ENCODE results near the gene DHRS9.

DHRS9 gene

GRCh38 chr2:169093535-169093934, 24.2 kb downstream of the DHRS9 start:
- DNase-seq (ENCODE audit: low read depth in 2 of 3, low spot score in 1 of 3): no peak

- DNase-seq (ENCODE audit: low read depth in 2 of 3, low spot score in 1 of 3): no peak
Observed at GRCh38 chr2:169094676-169095075, 25.3 kb downstream of the DHRS9 start.

- DNase-seq (ENCODE audit: low read depth in 2 of 3, low spot score in 1 of 3): peak in 1 of 3 donors; percentile 19
Observed at GRCh38 chr2:169095621-169096105, 26.3 kb downstream of the DHRS9 start.

DNA sequence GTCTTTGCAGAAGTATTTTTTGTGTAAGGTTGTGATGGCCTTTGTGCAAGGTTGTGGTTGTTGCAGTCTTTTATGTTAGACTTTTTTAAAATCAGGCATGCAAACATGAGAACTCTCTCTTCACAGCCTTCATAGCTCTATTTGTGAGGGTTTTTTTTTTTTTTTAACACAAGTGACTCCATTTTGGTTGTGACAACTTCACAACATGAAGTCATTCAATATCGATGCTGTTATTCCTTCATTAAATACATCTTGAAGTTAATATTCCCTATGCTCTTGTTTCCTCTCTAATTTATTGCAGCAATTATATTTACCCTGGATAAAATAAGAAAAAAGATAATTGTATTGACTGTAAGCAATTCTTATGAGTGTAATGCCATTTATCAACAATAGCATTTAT, 35.5 kb downstream of the DHRS9 start:
- DNase-seq (ENCODE audit: low read depth in 2 of 3, low spot score in 1 of 3): no peak

DNA sequence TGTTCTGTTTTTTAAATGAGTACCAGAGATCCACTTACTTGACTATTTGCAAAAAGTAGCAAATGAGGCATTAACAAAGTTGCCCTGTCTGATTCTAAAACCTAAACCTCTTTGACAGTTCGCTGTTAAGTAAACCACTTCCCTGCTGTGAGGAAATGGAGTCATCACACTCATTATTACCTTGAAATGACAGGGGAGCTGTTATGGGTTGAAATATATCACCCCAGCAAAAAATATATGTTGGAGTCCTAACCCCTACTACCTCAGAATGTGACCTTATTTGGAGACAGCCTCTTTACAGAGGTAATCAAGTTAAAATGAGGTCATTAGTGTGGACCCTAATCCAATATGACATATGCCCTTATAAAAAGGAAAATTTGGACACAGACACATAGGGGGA, 36.1 kb downstream of the DHRS9 start:
- DNase-seq (ENCODE audit: low read depth in 2 of 3, low spot score in 1 of 3): no peak

GRCh38 chr2:169106134-169106533, 36.8 kb downstream of the DHRS9 start:
- DNase-seq (ENCODE audit: low read depth in 2 of 3, low spot score in 1 of 3): no peak

DNA sequence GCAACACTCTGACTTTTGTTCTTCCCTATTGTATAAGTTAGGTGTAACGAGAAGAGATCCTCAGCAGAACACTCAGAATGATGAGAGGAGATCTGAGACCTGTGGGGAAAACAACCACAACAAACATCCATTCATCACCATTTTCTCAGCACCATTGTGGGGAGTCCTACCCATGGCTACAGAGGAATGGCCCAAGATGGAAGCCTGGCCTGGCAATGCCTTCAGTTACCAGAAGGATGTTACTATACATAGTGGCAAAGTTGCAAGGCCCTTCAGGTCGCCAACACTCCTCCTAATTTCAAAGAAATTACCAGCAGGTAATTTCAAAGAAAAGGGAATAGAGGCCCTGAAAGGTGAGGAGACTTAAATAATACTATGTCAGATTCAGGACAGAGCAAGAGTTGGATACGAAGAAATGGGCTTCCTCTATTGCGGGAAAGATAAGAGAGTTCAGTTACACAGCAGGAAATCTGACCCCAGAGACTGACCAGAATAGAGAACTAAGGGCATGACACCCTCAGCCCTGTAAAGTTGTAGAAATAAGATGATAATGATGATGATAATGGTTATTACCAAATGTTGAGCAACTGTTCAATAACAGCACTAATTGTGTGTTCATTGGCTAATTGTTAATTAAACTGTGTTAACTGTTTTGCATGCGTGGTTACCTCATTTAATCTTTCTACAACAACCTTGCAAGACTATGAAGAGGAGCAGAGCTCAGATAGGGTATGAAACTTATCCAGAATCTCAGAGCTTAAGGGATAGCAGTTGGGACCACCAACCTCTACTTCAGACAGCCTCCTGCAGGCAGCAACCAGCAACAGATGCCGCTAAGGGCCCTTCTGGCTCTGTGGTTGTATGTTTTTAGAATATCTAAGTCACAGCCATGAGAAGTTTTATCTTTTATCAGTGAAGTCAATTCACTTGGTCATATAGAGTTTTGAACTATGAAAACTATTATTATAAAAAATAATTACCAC, 37.5 kb downstream of the DHRS9 start:
- no peak for DNase-seq (ENCODE audit: low read depth in 2 of 3, low spot score in 1 of 3)

DNA sequence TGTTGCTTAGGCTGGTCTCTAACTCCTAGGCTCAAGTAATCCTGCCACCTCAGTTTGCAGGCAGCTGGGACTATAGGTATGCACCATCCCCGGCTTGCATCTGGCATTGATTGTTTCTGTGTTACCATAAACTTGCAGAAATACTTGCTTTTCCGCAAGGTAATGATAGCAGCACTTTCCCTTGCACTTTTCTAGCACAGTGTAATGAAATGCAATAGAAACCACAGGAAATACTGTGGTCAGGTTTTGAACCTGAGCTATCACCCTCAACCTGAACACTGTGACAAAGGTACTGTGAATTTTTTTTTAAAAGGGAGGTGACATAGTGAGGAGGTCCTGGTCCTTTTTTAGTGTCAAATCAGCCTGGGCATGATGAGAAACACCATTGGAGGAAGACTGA, 38.3 kb downstream of the DHRS9 start:
- DNase-seq (ENCODE audit: low read depth in 2 of 3, low spot score in 1 of 3): no peak

DNA sequence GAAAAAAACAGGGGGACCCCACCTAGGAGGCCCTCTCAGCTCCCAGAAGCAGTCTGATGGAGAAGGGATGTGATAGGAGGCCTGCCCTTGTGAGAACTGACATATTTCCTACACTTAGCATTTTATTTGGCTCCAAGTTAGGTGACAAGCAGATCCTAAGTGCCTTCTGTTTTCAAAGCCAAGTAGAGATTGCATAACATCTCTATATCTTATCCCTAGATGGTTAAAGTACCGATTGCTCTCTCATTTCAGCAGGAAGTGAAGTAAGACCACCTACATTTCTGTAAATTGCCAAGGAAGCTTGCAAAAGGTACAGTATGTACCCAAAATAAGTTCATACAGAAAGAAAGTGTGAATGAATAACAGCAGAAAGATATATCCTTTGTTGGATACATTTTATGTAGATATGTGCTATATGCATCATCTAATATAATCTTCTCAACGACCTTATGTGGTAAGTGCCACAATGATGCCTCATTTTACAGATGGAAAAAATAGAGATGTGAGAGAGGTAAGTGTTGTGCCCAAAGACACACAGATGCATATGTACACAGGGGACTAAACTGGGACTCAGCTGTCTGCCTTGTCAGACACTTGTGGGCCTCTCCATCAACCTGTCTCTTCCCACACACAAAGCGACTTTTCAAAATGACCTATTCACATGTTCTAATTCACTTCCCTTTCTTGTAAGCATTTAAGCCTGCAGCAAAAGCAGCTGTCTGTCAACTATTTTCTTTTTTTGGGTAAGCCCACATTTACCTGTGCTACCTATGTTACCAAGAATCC, 38.9 kb downstream of the DHRS9 start:
- no peak for DNase-seq (ENCODE audit: low read depth in 2 of 3, low spot score in 1 of 3)

- peak; percentile 45 to 76 (median 54) for DNase-seq (ENCODE audit: low read depth in 2 of 3, low spot score in 1 of 3)
Observed at GRCh38 chr2:169109502-169110409, 40.4 kb downstream of the DHRS9 start.

DNA sequence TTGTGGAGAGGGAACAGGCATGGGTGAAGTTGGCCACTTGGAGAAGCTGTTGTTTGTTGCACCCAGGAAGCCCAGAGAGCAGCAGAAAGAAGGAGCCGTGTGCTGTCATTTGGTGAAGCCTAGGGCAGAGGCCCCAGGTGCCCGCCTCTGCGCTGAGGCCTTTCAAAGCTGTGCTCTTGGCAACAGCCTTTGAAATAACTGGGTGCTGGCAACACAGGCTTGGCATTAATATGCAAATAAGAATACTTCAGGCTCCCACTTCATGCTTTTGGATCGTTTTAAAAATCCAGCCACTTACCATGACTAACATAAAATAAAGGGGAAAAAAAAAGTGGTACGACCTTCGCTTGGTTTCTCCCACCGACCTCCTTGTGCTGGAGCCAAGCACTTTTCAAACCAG, 41.1 kb downstream of the DHRS9 start:
- DNase-seq (ENCODE audit: low read depth in 2 of 3, low spot score in 1 of 3): no peak

- DNase-seq (ENCODE audit: low read depth in 2 of 3, low spot score in 1 of 3): no peak
Observed at GRCh38 chr2:169110916-169111315, 41.6 kb downstream of the DHRS9 start.

DNA sequence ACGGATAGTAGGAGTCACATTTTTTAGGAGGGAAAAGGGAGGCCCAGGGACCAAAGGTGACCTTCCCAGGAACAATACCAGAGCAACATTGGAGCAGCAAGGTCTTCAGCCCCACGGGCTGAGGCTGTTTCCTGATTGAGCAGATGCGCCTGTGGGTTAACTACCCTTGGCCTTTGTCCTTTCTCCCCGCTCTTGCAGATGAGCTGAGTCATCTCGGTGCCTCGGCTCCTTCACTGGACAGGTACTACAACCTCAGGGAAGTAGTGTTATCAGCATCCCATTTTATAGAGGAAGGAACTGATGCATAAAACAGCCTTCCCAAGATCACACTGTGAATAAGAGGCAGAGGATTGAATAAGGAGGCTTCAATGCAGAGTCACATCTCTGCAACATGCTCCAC, 43.5 kb downstream of the DHRS9 start:
- DNase-seq (ENCODE audit: low read depth in 2 of 3, low spot score in 1 of 3): no peak

DNA sequence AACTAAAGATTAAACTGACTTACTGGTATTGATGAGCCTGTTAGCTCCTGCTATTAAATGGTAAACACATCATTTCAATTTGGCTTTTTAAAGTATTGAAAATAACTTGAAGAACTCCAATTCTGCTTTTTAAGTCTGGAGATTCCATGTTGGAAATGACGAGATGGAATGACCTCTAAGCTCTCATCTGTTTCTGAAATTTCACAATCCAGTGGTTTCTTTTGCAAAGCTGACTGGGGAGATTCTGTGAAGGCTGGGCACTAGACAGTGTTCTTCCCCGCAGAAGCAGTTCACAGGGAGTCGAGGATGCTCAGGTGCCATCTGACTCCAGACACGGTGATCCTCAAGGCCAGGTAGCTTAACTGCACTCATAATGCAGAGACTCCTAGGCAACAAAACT, 44.7 kb downstream of the DHRS9 start:
- DNase-seq (ENCODE audit: low read depth in 2 of 3, low spot score in 1 of 3): no peak

GRCh38 chr2:169116327-169116726, 47.0 kb downstream of the DHRS9 start:
- no peak for DNase-seq (ENCODE audit: low read depth in 2 of 3, low spot score in 1 of 3)

- no peak for DNase-seq (ENCODE audit: low read depth in 2 of 3, low spot score in 1 of 3)
Observed at GRCh38 chr2:169116993-169117392, 47.6 kb downstream of the DHRS9 start.

- DNase-seq (ENCODE audit: low read depth in 2 of 3, low spot score in 1 of 3): no peak
Observed at GRCh38 chr2:169118060-169118459, 48.7 kb downstream of the DHRS9 start.

DNA sequence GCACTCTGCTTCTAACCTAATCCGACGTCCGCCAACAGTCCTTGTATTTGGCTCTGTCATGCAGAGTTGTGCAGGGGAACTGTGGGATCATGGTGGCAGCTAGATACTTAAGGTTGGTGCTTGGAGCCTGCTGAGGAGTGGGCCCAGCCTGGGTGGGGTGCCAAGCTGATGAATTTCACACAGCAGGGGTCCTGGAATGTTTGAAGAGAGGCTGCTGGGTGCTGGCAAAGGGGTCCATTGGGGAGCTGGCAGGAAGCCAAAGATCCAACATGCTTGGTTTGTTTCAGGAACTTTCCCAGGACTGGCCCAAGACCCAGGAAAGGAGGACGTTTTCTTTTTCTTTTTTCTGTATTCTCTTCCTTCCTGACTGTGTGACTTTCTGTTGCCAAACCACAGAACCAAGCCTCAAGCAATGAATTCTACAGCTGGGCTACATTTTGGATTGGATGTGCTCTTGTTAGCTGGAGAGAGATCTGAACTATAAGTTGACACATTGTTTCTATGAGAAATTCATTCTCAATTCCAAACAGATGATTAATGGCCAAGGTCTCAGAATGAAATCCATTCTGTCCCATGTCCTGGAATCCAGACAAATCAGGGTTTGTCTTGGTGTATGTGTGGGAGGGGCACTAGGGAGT, 49.9 kb downstream of the DHRS9 start:
- no peak for DNase-seq (ENCODE audit: low read depth in 2 of 3, low spot score in 1 of 3)

DNA sequence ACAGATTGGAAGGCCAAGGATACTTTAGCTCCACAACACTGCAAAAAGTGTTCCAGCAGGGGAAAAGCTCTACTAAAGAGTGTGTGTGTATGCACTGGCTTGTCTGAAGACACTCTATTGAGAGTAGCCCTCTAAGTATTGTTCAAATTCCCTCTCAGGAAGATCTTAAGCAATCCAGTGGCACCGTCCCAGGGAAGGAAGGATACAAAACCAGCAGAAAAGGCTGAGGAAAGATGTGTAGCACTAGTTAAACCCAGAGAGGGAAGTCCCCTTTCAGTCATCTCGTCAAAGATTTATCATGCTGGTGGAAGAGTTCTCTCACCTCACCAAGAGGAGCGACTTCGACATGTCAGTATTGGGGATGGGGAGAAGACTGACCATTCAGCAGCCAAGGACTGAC, 50.5 kb downstream of the DHRS9 start:
- DNase-seq (ENCODE audit: low read depth in 2 of 3, low spot score in 1 of 3): no peak

- no peak for DNase-seq (ENCODE audit: low read depth in 2 of 3, low spot score in 1 of 3)
Observed at GRCh38 chr2:169129703-169130243, 60.4 kb downstream of the DHRS9 start.
